Keratinocyte (primary cell): ENCODE data around the gene NR5A1.

Source experiments
- EZH2 ChIP-seq: IDR thresholded peaks from one replicate; pipeline ENCODE4 v1.6.1; 2012; ENCODE audit warnings: inconsistent platforms, mild to moderate bottlenecking, low read length, moderate library complexity
- TF ChIP-seq, protein P1 (sequence below), 3 experiments: IDR thresholded peaks in 1 of 3; conservative IDR thresholded peaks in 1 of 3; optimal IDR thresholded peaks in 1 of 3; 2 replicates in 2 of 3; 3 replicates in 1 of 3; pipeline versions ENCODE3 to v1.5.1; 2011; ENCODE audit warnings: low read length in 3 of 3, mild to moderate bottlenecking in 3 of 3, moderate library complexity in 2 of 3, control low read depth in 1 of 3, inconsistent platforms in 1 of 3; ENCODE audit not compliant: insufficient read depth in 2 of 3; ENCODE audit errors: extremely low read depth in 1 of 3

DNA sequence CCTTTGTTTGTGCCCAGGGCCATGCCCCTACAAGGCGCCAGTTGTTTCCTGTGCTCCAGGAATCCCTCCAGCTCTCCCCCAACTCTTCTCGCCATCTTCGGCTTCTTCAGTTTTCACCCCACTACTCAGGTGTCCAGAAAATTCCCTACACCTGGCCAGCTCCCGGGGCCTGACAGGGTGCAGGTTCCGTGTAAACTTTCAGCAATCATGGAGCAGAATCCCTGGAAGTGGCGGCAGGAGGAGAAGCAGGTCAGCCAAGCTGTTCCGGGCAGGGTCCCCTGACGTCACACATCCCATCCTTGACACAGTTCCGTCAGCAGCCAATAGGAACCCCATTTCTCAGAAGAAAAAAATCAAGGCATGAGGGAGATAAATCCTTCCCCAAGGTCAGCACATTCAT lies 69.1 kb downstream of the NR5A1 start:
- TF ChIP-seq, protein P1, sequence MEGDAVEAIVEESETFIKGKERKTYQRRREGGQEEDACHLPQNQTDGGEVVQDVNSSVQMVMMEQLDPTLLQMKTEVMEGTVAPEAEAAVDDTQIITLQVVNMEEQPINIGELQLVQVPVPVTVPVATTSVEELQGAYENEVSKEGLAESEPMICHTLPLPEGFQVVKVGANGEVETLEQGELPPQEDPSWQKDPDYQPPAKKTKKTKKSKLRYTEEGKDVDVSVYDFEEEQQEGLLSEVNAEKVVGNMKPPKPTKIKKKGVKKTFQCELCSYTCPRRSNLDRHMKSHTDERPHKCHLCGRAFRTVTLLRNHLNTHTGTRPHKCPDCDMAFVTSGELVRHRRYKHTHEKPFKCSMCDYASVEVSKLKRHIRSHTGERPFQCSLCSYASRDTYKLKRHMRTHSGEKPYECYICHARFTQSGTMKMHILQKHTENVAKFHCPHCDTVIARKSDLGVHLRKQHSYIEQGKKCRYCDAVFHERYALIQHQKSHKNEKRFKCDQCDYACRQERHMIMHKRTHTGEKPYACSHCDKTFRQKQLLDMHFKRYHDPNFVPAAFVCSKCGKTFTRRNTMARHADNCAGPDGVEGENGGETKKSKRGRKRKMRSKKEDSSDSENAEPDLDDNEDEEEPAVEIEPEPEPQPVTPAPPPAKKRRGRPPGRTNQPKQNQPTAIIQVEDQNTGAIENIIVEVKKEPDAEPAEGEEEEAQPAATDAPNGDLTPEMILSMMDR (optimal IDR thresholded peaks at IDR 0.05 in 1 of 3, IDR thresholded peaks at IDR 0.05 in 1 of 3, conservative IDR thresholded peaks at IDR 0.05 in 1 of 3; ENCODE audit: extremely low read depth in 1 of 3, insufficient read depth in 2 of 3, low read length in 3 of 3), result no peak
- TF ChIP-seq EZH2, result no peak
